Peyer's patch (tissue), 4 donors: ENCODE data around the gene PIN1.

Source experiments
- CTCF ChIP-seq, 6 experiments: fragments of 450-650 bp in 4 of 6; fragments of 200-600 bp in 2 of 6; sonication (generic) in 1 of 6; IDR thresholded peaks; one replicate each; pipeline ENCODE4 v1.5.1; 2017 to 2019; ENCODE audit warnings: antibody characterized with exemption in 6 of 6, mild to moderate bottlenecking in 3 of 6, moderate library complexity in 1 of 6
- POLR2A ChIP-seq, 2 donors: fragments of 450-650 bp; IDR thresholded peaks; one replicate each; pipeline ENCODE4 v1.5.1; 2017; ENCODE audit warnings: antibody characterized with exemption in 2 of 2, mild to moderate bottlenecking in 2 of 2, moderate library complexity in 2 of 2

GRCh38 chr19:9877780-9878510, 42.8 kb downstream of the PIN1 start:
- TF ChIP-seq POLR2A (IDR thresholded peaks at IDR 0.05) = no peak
- no peak for TF ChIP-seq CTCF (IDR thresholded peaks at IDR 0.05)
